PFSK-1 (cell line): ENCODE results near the gene PUM2.

ENCODE experiments used
- FOXP2 ChIP-seq: optimal IDR thresholded peaks from 2 replicates; pipeline ENCODE3; 2011; ENCODE audit warnings: borderline replicate concordance, control low read depth, inconsistent platforms; ENCODE audit not compliant: insufficient read depth; ENCODE audit errors: extremely low read length, extremely low read depth
- POLR2AphosphoS5 ChIP-seq: IDR thresholded peaks from 2 replicates; pipeline ENCODE4 v1.6.1; 2012; ENCODE audit warnings: low read depth, mild to moderate bottlenecking, control low read depth, low read length, moderate library complexity
- REST ChIP-seq, 2 experiments: IDR thresholded peaks; 2 replicates each; pipeline versions ENCODE4 v1.6.1 to v1.8.0; 2011 to 2012; ENCODE audit warnings: low read depth in 2 of 2, low read length in 2 of 2, control low read depth in 1 of 2, inconsistent platforms in 1 of 2, mild to moderate bottlenecking in 1 of 2, moderate library complexity in 1 of 2; ENCODE audit not compliant: insufficient read depth in 1 of 2
- SIN3A ChIP-seq: IDR thresholded peaks from 2 replicates; pipeline ENCODE4 v1.6.1; 2012; ENCODE audit warnings: mild to moderate bottlenecking, low read length, moderate library complexity, borderline replicate concordance; ENCODE audit not compliant: insufficient read depth
- TAF1 ChIP-seq: IDR thresholded peaks from 2 replicates; pipeline ENCODE4 v1.6.1; 2012; ENCODE audit warnings: low read length, control low read depth, borderline replicate concordance; ENCODE audit not compliant: insufficient read depth

PUM2 gene

DNA sequence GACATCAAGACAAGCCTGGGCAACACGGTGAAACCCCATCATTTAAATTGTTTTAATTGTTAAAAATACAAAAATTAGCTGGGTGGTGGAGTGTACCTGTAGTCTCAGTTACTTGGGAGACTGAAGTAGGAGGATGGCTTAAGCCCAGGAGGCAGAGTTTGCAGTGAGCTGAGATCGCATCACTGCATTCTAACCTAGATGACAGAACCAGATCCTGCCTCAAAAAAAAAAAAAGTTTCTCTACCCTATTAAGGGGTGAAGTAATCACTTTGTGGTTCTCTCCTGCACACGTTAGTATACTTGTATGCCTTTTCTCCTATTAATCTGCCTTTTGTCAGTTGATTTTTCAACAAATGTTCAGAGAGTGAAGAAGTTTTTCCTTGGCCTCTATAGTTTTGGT, 18.1 kb upstream of the PUM2 start:
- TF ChIP-seq TAF1: no peak

DNA sequence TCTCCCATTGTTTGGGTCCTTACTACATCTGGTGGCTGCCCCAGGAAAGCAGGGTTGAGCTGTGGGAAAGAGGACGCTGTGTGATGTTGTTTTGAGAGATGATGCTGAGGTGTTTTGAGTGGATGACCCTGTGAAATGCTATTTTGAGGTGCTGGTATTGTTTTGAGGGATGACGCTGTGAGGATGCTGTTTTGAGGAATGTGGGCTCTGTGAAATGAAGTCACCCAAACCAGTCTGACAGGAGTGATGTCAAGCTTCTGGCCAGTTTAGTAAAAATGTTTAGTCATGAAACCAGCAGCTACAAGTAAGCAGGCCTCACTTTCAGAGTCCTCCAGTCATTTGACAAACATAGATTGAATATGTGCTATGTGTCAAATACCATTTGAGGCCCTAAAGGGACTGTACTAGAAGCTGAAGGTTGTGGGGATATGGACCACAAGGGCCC, 16.1 kb upstream of the PUM2 start:
- TF ChIP-seq TAF1 (no peak), SIN3A (no peak), FOXP2 (no peak), REST (IDR thresholded peaks at IDR 0.05; ENCODE audit: insufficient read depth in 1 of 2, low read depth in 2 of 2, low read length in 2 of 2) (no peak), POLR2AphosphoS5 (no peak)

GRCh38 chr2:20365249-20365817, 14.7 kb upstream of the PUM2 start:
- TF ChIP-seq FOXP2: no peak
- no peak for TF ChIP-seq POLR2AphosphoS5
- TF ChIP-seq REST (IDR thresholded peaks at IDR 0.05; ENCODE audit: insufficient read depth in 1 of 2, low read depth in 2 of 2, low read length in 2 of 2): no peak
- no peak for TF ChIP-seq TAF1
- TF ChIP-seq SIN3A: no peak

- TF ChIP-seq TAF1 (no peak), SIN3A (no peak), POLR2AphosphoS5 (no peak), FOXP2 (no peak), REST (IDR thresholded peaks at IDR 0.05; ENCODE audit: insufficient read depth in 1 of 2, low read depth in 2 of 2, low read length in 2 of 2) (no peak)
These were observed 12.9 kb upstream of the PUM2 start for GRCh38 chr2:20363578-20363977.

DNA sequence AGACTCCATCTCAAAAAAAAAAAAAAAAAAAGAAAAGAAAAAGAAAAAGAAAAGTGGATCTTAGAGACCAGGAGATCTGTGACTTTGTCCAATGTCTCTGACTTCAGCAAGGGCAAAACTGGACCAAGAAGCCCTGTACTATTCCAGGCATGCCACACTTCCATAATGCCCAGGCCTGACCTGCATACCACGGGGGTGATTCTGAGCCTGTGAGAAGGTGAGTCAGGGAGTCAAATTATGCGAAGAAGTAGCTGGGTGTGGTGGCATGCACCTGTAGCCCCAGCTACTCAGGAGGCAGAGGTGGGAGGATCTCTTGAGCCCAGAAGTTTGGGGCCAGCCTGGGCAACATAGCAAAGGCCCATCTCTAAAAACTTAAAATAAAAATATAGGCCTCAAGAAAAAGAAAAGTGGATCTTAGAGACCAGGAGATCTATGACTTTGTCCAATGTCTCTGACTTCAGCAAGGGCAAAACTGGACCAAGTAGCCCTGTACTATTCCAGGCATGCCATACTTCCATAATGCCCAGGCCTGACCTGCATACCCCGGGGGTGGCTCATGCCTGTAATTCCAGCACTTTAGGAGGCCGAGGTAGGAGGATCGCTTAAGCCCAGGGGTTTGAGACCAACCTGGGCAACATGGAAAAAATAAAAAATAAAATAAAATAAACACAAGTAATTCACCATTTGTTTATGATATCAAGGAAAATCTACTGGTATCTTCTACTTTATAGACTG, 12.2 kb upstream of the PUM2 start:
- TF ChIP-seq SIN3A: no peak
- TF ChIP-seq FOXP2: no peak
- TF ChIP-seq TAF1: no peak
- no peak for TF ChIP-seq REST (IDR thresholded peaks at IDR 0.05; ENCODE audit: insufficient read depth in 1 of 2, low read depth in 2 of 2, low read length in 2 of 2)
- TF ChIP-seq POLR2AphosphoS5: no peak
